Measurements from ENCODE around the gene IQSEC1. TPM values are rescaled to one million over a fixed set of nuclear protein-coding genes. Genes with fewer than 3 reads are reported as not detected.

Gene IQSEC1
- total and polyA plus RNA-seq, 7 experiments from 2014 or later = 21.1 to 163 (median 70.2) TPM

GRCh38 chr3:13058346-13059120 is 14.7 kb downstream of the IQSEC1 start:
- Mint-ChIP-seq H3K36me3 (no peaks in the 10 kb centered on the region), H3K4me1 (peaks cover 0 to 4% (median 0%) of the 10 kb centered on the region in 7 donors), H3K27ac (no peak overlapping the region), H3K4me3 (no peak overlapping the region), H3K27me3 (no peaks in the 10 kb centered on the region), H3K9me3 (peaks cover 0 to 2% (median 0%) of the 10 kb centered on the region in 11 donors)
- H3K4me3 ChIP-seq (ENCODE audit: low read length) = no peak overlapping the region
- no peaks in the 10 kb centered on the region for H3K4me1 ChIP-seq (ENCODE audit: control insufficient read depth in 2 of 2, insufficient read depth in 2 of 2, low read length in 2 of 2)
- ChIA-PET CTCF (no interaction called here), POLR2A (no interaction called here)
- no peak for DNase-seq
- intact Hi-C loops (cut with micrococcal nuclease) = no loop called here
- no peaks in the 10 kb centered on the region for H3K27me3 ChIP-seq (ENCODE audit: control insufficient read depth in 2 of 2, insufficient read depth in 2 of 2, low read length in 2 of 2)
- ATAC-seq = no peak
- H3K9me3 ChIP-seq (ENCODE audit: control insufficient read depth in 2 of 3, low read length in 3 of 3) = no peaks in the 10 kb centered on the region
- H3K36me3 ChIP-seq (ENCODE audit: control insufficient read depth in 2 of 3, insufficient read depth in 3 of 3, low read length in 3 of 3) = no peaks in the 10 kb centered on the region
- H3K27ac ChIP-seq (ENCODE audit: low read depth, low read length) = no peak overlapping the region

DNA sequence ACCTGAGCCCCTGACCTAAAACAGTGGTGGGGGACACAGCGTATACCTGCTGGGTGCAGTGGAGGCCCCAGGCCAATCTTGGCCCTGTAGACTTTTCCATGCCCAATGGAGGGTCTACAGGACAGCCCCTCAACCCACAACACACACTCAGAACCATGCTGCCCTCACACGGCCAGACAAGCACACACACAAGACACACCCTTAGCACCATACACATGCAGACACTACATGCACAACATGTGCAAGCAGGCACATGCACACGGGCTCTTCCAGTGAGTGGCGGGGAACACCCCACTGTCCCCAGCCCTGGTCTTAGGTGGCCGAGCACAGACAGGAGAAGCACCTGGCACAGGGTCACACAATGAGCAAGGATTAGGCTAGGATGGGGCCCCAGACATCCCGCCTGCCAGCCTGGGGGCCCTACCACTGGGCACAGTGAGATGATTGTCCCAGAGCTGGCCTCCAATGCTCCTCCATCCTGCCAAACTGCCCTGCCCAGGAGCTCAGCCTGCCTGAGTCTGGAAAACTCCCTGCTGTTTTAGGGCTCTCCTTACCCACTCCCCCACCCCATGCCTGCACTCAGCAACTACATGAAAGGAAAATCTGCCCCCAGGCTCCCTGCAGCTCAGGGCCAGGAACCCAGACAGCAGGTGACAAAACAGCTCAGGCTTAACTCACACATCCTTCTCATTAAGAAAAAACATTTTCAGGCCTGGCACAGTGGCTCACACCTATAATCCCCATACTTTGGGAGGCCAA is 15.8 kb downstream of the IQSEC1 start:
- ATAC-seq = peak; percentile 30
- H3K36me3 Mint-ChIP-seq = no peaks in the 10 kb centered on the region
- H3K9me3 Mint-ChIP-seq = peaks cover 0 to 2% (median 0%) of the 10 kb centered on the region in 11 donors
- intact Hi-C loops (cut with micrococcal nuclease) = no loop called here
- Histone ChIP-seq H3K9me3 (ENCODE audit: control insufficient read depth in 2 of 3, low read length in 3 of 3) (no peaks in the 10 kb centered on the region), H3K27me3 (ENCODE audit: control insufficient read depth in 2 of 2, insufficient read depth in 2 of 2, low read length in 2 of 2) (no peaks in the 10 kb centered on the region), H3K4me3 (ENCODE audit: low read length) (no peak overlapping the region), H3K4me1 (ENCODE audit: control insufficient read depth in 2 of 2, insufficient read depth in 2 of 2, low read length in 2 of 2) (no peaks in the 10 kb centered on the region), H3K27ac (ENCODE audit: low read depth, low read length) (no peak overlapping the region), H3K36me3 (ENCODE audit: control insufficient read depth in 2 of 3, insufficient read depth in 3 of 3, low read length in 3 of 3) (no peaks in the 10 kb centered on the region)
- ChIA-PET POLR2A (no interaction called here), CTCF (no interaction called here)
- peaks cover 0 to 7% (median 0%) of the 10 kb centered on the region in 7 donors for H3K4me1 Mint-ChIP-seq
- H3K27me3 Mint-ChIP-seq = peaks cover 0 to 3% (median 0%) of the 10 kb centered on the region in 5 donors
- peak overlapping the region in 3 of 9 donors; percentile 4 to 9 (median 7) for H3K27ac Mint-ChIP-seq
- no peak for DNase-seq
- H3K4me3 Mint-ChIP-seq = no peak overlapping the region

DNA sequence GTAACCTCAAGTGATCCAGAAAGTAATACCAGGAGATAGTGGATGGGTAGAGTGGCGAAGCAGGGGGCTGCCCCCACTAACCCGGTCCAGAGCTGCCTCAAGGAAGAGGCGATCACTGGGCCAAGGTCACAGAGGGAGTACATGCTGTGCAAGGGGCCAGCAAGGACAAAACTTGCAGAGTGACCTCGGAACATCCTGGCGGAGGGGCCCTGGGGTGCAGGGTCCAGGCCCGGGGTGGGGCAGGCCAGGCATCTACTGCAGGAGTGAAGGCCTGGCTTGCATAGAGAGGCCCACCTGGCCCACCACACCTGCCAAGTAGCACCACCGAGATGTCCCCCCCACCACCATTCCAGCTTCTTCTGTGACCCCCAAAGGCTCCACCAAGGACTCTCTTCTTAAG is 17.6 kb downstream of the IQSEC1 start:
- Mint-ChIP-seq H3K27me3 (peaks cover 0 to 3% (median 0%) of the 10 kb centered on the region in 5 donors), H3K27ac (no peak overlapping the region), H3K4me1 (peaks cover 0 to 10% (median 0%) of the 10 kb centered on the region in 7 donors), H3K36me3 (no peaks in the 10 kb centered on the region), H3K4me3 (no peak overlapping the region), H3K9me3 (peaks cover 0 to 2% (median 0%) of the 10 kb centered on the region in 11 donors)
- Histone ChIP-seq H3K4me1 (ENCODE audit: control insufficient read depth in 2 of 2, insufficient read depth in 2 of 2, low read length in 2 of 2) (no peaks in the 10 kb centered on the region), H3K36me3 (ENCODE audit: control insufficient read depth in 2 of 3, insufficient read depth in 3 of 3, low read length in 3 of 3) (no peaks in the 10 kb centered on the region), H3K27ac (ENCODE audit: low read depth, low read length) (no peak overlapping the region), H3K9me3 (ENCODE audit: control insufficient read depth in 2 of 3, low read length in 3 of 3) (no peaks in the 10 kb centered on the region), H3K4me3 (ENCODE audit: low read length) (no peak overlapping the region), H3K27me3 (ENCODE audit: control insufficient read depth in 2 of 2, insufficient read depth in 2 of 2, low read length in 2 of 2) (no peaks in the 10 kb centered on the region)
- intact Hi-C loops (cut with micrococcal nuclease) = no loop called here
- DNase-seq = no peak
- POLR2A ChIA-PET = no interaction called here
- ATAC-seq = no peak
- CTCF ChIA-PET = no interaction called here

DNA sequence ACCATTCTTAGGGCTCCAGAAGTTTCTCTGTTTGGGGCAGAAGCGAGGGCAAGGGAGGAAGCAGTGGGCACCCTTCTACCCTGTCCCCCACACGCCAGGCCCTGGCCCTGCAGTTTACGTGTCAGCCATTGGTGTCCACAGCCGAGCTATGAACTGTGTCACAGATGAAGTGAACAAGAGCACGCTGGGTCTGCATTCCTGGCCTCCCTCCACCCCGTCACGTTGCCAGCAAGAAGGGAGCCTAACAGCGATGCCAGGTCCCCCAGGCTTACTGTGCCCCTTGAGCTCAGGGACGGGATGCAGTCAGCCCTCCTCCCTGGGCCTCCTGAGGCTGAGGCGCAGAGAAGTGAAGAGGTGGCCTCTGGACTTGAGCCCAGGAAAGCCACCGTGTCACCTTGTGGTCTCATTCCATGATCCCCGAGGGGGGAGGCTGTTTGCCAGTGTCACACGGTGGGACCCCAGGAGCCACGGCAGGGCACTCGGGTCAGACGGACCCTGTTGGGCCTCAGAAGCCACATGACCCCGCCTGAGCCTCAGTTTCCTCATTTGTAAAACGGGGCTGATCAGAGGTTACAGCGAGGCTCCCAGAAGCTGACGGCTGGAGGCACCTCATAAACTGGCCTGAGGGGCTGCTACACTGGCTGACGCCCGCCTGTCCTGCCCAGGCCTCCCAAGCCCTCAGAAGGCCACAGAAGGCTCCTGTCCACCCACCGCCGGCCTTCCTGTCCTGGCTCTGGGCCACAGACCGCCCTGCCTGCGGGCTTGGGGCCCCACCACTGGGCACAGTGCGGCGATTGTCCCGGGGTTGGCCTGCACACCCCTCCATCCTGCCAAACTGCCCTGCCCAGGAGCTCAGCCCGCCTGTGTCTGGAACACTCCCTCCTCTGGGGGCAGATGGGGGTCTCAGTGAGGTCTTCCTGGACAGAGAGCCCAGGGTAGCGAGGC is 18.6 kb downstream of the IQSEC1 start:
- no peaks in the 10 kb centered on the region for H3K36me3 ChIP-seq (ENCODE audit: control insufficient read depth in 2 of 3, insufficient read depth in 3 of 3, low read length in 3 of 3)
- H3K4me1 ChIP-seq (ENCODE audit: control insufficient read depth in 2 of 2, insufficient read depth in 2 of 2, low read length in 2 of 2) = no peaks in the 10 kb centered on the region
- Mint-ChIP-seq H3K27me3 (peaks cover 0 to 3% (median 0%) of the 10 kb centered on the region in 5 donors), H3K9me3 (no peaks in the 10 kb centered on the region), H3K27ac (no peak overlapping the region), H3K4me1 (peaks cover 0 to 10% (median 0%) of the 10 kb centered on the region in 7 donors), H3K36me3 (no peaks in the 10 kb centered on the region), H3K4me3 (no peak overlapping the region)
- CTCF ChIA-PET = no interaction called here
- POLR2A ChIA-PET = no interaction called here
- DNase-seq = no peak
- no peak for ATAC-seq
- intact Hi-C loops (cut with micrococcal nuclease) = no loop called here
- no peak overlapping the region for H3K27ac ChIP-seq (ENCODE audit: low read depth, low read length)
- H3K4me3 ChIP-seq (ENCODE audit: low read length) = no peak overlapping the region
- H3K9me3 ChIP-seq (ENCODE audit: control insufficient read depth in 2 of 3, low read length in 3 of 3) = no peaks in the 10 kb centered on the region
- no peaks in the 10 kb centered on the region for H3K27me3 ChIP-seq (ENCODE audit: control insufficient read depth in 2 of 2, insufficient read depth in 2 of 2, low read length in 2 of 2)

- no peaks in the 10 kb centered on the region for H3K27me3 ChIP-seq (ENCODE audit: control insufficient read depth in 2 of 2, insufficient read depth in 2 of 2, low read length in 2 of 2)
- ChIA-PET POLR2A (no interaction called here), CTCF (no interaction called here)
- no peaks in the 10 kb centered on the region for H3K4me1 ChIP-seq (ENCODE audit: control insufficient read depth in 2 of 2, insufficient read depth in 2 of 2, low read length in 2 of 2)
- Mint-ChIP-seq H3K9me3 (no peaks in the 10 kb centered on the region), H3K27me3 (peaks cover 0 to 3% (median 0%) of the 10 kb centered on the region in 5 donors), H3K27ac (peak overlapping the region in 1 of 9 donors; percentile 62), H3K4me3 (no peak overlapping the region), H3K4me1 (peaks cover 0 to 10% (median 0%) of the 10 kb centered on the region in 7 donors), H3K36me3 (no peaks in the 10 kb centered on the region)
- no peak overlapping the region for H3K4me3 ChIP-seq (ENCODE audit: low read length)
- ATAC-seq (no peak), DNase-seq (no peak)
- no peak overlapping the region for H3K27ac ChIP-seq (ENCODE audit: low read depth, low read length)
- no peaks in the 10 kb centered on the region for H3K9me3 ChIP-seq (ENCODE audit: control insufficient read depth in 2 of 3, low read length in 3 of 3)
- no peaks in the 10 kb centered on the region for H3K36me3 ChIP-seq (ENCODE audit: control insufficient read depth in 2 of 3, insufficient read depth in 3 of 3, low read length in 3 of 3)
- intact Hi-C loops (cut with micrococcal nuclease) = no loop called here
Measured at GRCh38 chr3:13053893-13054292, 19.3 kb downstream of the IQSEC1 start.

GRCh38 chr3:13053420-13053819 is 19.8 kb downstream of the IQSEC1 start:
- no peak for ATAC-seq
- intact Hi-C loops (cut with micrococcal nuclease) = no loop called here

More at GRCh38 chr3:13053420-13053819, 19.8 kb downstream of the IQSEC1 start:
- peaks cover 0 to 3% (median 0%) of the 10 kb centered on the region in 5 donors for H3K27me3 Mint-ChIP-seq
- no peak overlapping the region for H3K4me3 ChIP-seq (ENCODE audit: low read length)
- H3K27ac ChIP-seq (ENCODE audit: low read depth, low read length) = no peak overlapping the region
- no peak overlapping the region for H3K4me3 Mint-ChIP-seq
- no peaks in the 10 kb centered on the region for H3K36me3 ChIP-seq (ENCODE audit: control insufficient read depth in 2 of 3, insufficient read depth in 3 of 3, low read length in 3 of 3)
- ChIA-PET POLR2A (no interaction called here), CTCF (no interaction called here)
- no peaks in the 10 kb centered on the region for H3K9me3 Mint-ChIP-seq
- no peak for DNase-seq
- no peaks in the 10 kb centered on the region for H3K36me3 Mint-ChIP-seq
- peaks cover 0 to 10% (median 3%) of the 10 kb centered on the region in 7 donors for H3K4me1 Mint-ChIP-seq
- H3K4me1 ChIP-seq (ENCODE audit: control insufficient read depth in 2 of 2, insufficient read depth in 2 of 2, low read length in 2 of 2) = no peaks in the 10 kb centered on the region
- H3K27me3 ChIP-seq (ENCODE audit: control insufficient read depth in 2 of 2, insufficient read depth in 2 of 2, low read length in 2 of 2) = no peaks in the 10 kb centered on the region
- peak overlapping the region in 2 of 9 donors; percentile 48 to 52 for H3K27ac Mint-ChIP-seq
- H3K9me3 ChIP-seq (ENCODE audit: control insufficient read depth in 2 of 3, low read length in 3 of 3) = no peaks in the 10 kb centered on the region

Measured in naive thymus-derived CD4-positive, alpha-beta T cell (primary cell).